ENCODE measurements around the gene SDHAF2. TPM values are rescaled to one million over a fixed set of nuclear protein-coding genes. Genes with fewer than 3 reads are reported as not detected.

The SDHAF2 gene
- total RNA-seq, 1 experiment from 2014 or later, result 34.0 TPM

DNA sequence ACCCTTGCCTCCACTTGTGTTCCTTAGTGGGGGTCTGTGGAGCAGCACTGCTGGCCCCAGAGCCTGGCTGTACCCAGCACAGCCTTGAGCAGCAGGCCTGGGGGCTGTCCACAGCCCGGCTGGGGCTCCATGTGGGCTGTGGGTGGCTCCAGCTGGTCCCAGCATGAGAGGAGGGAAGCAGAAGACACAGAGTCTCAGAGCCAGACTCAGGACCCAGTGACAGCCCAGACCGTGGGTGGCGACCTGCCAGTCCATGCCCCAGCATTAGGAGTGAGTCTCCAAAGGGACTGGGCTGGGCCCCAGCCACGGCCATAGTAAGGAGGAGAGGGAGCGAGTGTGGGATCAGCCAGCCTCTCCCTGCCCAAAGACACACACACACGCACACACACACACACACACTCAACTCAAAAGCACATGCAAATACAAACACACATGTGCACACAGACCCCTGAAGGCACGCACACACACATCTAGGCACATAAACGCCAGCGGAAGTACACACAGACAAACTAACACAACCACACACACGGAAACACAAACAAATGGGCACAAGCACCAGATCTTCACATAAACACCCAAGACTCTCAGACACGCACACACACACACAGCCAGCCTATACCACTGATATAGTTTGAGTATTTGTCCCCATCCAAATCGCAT is 61.9 kb downstream of the SDHAF2 start (continued):
- no peak for TF ChIP-seq EZH2phosphoT487 (IDR thresholded peaks at IDR 0.05; ENCODE audit: borderline replicate concordance)

GRCh38 chr11:61494381-61494961 is 64.5 kb downstream of the SDHAF2 start:
- CTCF ChIA-PET, result interaction anchor here (1.0 to 1.8 kb wide), 3 partner anchors 12 to 48 kb away, joined by 3 to 4 read pairs (median 3); no protein-coding TSS in a partner anchor

GRCh38 chr11:61495801-61496601 is 66.1 kb downstream of the SDHAF2 start:
- TF ChIP-seq TCF7L2 (IDR thresholded peaks at IDR 0.05; ENCODE audit: borderline replicate concordance, extremely low read depth, insufficient read depth, insufficient read length), result no peak
- TF ChIP-seq ATF3 (IDR thresholded peaks at IDR 0.05), result no peak
- TF ChIP-seq, protein P1, sequence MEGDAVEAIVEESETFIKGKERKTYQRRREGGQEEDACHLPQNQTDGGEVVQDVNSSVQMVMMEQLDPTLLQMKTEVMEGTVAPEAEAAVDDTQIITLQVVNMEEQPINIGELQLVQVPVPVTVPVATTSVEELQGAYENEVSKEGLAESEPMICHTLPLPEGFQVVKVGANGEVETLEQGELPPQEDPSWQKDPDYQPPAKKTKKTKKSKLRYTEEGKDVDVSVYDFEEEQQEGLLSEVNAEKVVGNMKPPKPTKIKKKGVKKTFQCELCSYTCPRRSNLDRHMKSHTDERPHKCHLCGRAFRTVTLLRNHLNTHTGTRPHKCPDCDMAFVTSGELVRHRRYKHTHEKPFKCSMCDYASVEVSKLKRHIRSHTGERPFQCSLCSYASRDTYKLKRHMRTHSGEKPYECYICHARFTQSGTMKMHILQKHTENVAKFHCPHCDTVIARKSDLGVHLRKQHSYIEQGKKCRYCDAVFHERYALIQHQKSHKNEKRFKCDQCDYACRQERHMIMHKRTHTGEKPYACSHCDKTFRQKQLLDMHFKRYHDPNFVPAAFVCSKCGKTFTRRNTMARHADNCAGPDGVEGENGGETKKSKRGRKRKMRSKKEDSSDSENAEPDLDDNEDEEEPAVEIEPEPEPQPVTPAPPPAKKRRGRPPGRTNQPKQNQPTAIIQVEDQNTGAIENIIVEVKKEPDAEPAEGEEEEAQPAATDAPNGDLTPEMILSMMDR (IDR thresholded peaks at IDR 0.05 in 2 of 3, conservative IDR thresholded peaks at IDR 0.05 in 1 of 3; ENCODE audit: borderline replicate concordance in 1 of 3, insufficient read depth in 1 of 3, low read depth in 2 of 3, low read length in 2 of 3), result no peak
- ChIA-PET CTCF (no interaction called here), RAD21 (ENCODE audit: low non-redundant PET in 1 of 2, low total read pairs in 2 of 2, uncharacterized antibody in 2 of 2, unreplicated experiment in 2 of 2) (no interaction called here), POLR2A (no interaction called here)
- no TSS peak for BruUV-seq (replicated peaks)
- Histone ChIP-seq H3K9me3 (ENCODE audit: control insufficient read depth in 1 of 2, insufficient read depth in 1 of 2, low read depth in 1 of 2, low read length in 2 of 2) (no peaks in the 10 kb centered on the region), H3K9ac (ENCODE audit: low read length) (no peak overlapping the region), H3K27me3 (ENCODE audit: insufficient read depth, low read length) (no peaks in the 10 kb centered on the region), H3K79me2 (ENCODE audit: insufficient read depth, low read length) (no peaks in the 10 kb centered on the region), H3K36me3 (ENCODE audit: control insufficient read depth in 1 of 2, insufficient read depth in 2 of 2, low read length in 2 of 2) (no peaks in the 10 kb centered on the region), H3K4me2 (ENCODE audit: low read length) (no peak overlapping the region), H2AFZ (ENCODE audit: low read depth, low read length, poor library complexity, severe bottlenecking) (no peak overlapping the region), H4K20me1 (ENCODE audit: insufficient read depth) (no peaks in the 10 kb centered on the region), H3K9me2 (ENCODE audit: insufficient read depth) (no peaks in the 10 kb centered on the region), H3K4me1 (ENCODE audit: control insufficient read depth in 1 of 2, insufficient read depth in 2 of 2, low read length in 2 of 2) (no peaks in the 10 kb centered on the region), H3K27ac (ENCODE audit: low read depth, low read length) (no peak overlapping the region), H3K4me3 (replicated peaks in 1 of 2; ENCODE audit: low read depth in 1 of 2, low read length in 2 of 2) (no peak overlapping the region)
- intact Hi-C loops (cut with micrococcal nuclease), result no loop called here
- DNase-seq (ENCODE audit: low read depth, low spot score) (no peak), ATAC-seq (no peak)

More at GRCh38 chr11:61494381-61494961, 64.5 kb downstream of the SDHAF2 start:
- no peak for TF ChIP-seq ELF1 (IDR thresholded peaks at IDR 0.05; ENCODE audit: borderline replicate concordance, low read depth)
- no peak for TF ChIP-seq CEBPB (IDR thresholded peaks at IDR 0.05; ENCODE audit: low read depth)
- TF ChIP-seq CBX3 (IDR thresholded peaks at IDR 0.05; ENCODE audit: low read depth), result no peak
- TF ChIP-seq EZH2phosphoT487 (IDR thresholded peaks at IDR 0.05; ENCODE audit: borderline replicate concordance), result no peak
- no peak for TF ChIP-seq POLR2A (IDR thresholded peaks at IDR 0.05; ENCODE audit: borderline replicate concordance, extremely low read depth, insufficient read depth, insufficient read length)
- no peak for TF ChIP-seq EZH2 (IDR thresholded peaks at IDR 0.05)
- Histone ChIP-seq H3K9ac (ENCODE audit: low read length) (no peak overlapping the region), H3K9me3 (ENCODE audit: control insufficient read depth in 1 of 2, insufficient read depth in 1 of 2, low read depth in 1 of 2, low read length in 2 of 2) (no peaks in the 10 kb centered on the region), H2AFZ (ENCODE audit: low read depth, low read length, poor library complexity, severe bottlenecking) (no peak overlapping the region), H3K27ac (ENCODE audit: low read depth, low read length) (no peak overlapping the region), H3K4me3 (replicated peaks in 1 of 2; ENCODE audit: low read depth in 1 of 2, low read length in 2 of 2) (no peak overlapping the region), H3K27me3 (ENCODE audit: insufficient read depth, low read length) (no peaks in the 10 kb centered on the region), H3K4me1 (ENCODE audit: control insufficient read depth in 1 of 2, insufficient read depth in 2 of 2, low read length in 2 of 2) (no peaks in the 10 kb centered on the region), H4K20me1 (ENCODE audit: insufficient read depth) (no peaks in the 10 kb centered on the region), H3K9me2 (ENCODE audit: insufficient read depth) (no peaks in the 10 kb centered on the region), H3K79me2 (ENCODE audit: insufficient read depth, low read length) (no peaks in the 10 kb centered on the region), H3K4me2 (ENCODE audit: low read length) (no peak overlapping the region), H3K36me3 (ENCODE audit: control insufficient read depth in 1 of 2, insufficient read depth in 2 of 2, low read length in 2 of 2) (no peaks in the 10 kb centered on the region)
- ChIA-PET POLR2A (no interaction called here), RAD21 (ENCODE audit: low non-redundant PET in 1 of 2, low total read pairs in 2 of 2, uncharacterized antibody in 2 of 2, unreplicated experiment in 2 of 2) (no interaction called here)
- BruUV-seq (replicated peaks), result no TSS peak
- ATAC-seq, result no peak
- intact Hi-C loops (cut with micrococcal nuclease), result no loop called here
- no peak for DNase-seq (ENCODE audit: low read depth, low spot score)
